Measurements from ENCODE around the gene ZNF426.
"Not testable (repeated sequence)": the region's sequence is repeated elsewhere in the genome, so short reads cannot be mapped to it uniquely, and the experiment has no call there.

GRCh38 chr19:9539921-9540320, 1.5 kb upstream of the ZNF426 start:
- not testable (repeated sequence) for TF ChIP-seq EZH2 (IDR thresholded peaks at IDR 0.05; ENCODE audit: borderline replicate concordance, low read depth, low read length, severe bottlenecking); POLR2AphosphoS5 (IDR thresholded peaks at IDR 0.05; ENCODE audit: insufficient read depth, low read depth, low read length); CTCF (IDR thresholded peaks at IDR 0.05; ENCODE audit: extremely low read depth in 1 of 2, insufficient read depth in 1 of 2, low read depth in 1 of 2, low read length in 2 of 2); POLR2A (IDR thresholded peaks at IDR 0.05; ENCODE audit: low read depth, low read length); MAX (IDR thresholded peaks at IDR 0.05; ENCODE audit: insufficient read depth, insufficient read length)

All from endothelial cell of umbilical vein (primary cell).